CD1c-positive myeloid dendritic cell (primary cell): ENCODE results near the gene TASOR2.

Experiments
- DNase-seq: peaks from one replicate; pipeline ENCODE4 v3.0.0-alpha.2; 2016; ENCODE audit errors: extremely low spot score

TASOR2 gene

GRCh38 chr10:5684318-5684970 lies at the start of gene TASOR2:
TASOR2 (plus strand) TSS chr10:5684838; CDS start chr10:5720643, 35,805 bp downstream.
- peak; percentile 99 for DNase-seq

DNA sequence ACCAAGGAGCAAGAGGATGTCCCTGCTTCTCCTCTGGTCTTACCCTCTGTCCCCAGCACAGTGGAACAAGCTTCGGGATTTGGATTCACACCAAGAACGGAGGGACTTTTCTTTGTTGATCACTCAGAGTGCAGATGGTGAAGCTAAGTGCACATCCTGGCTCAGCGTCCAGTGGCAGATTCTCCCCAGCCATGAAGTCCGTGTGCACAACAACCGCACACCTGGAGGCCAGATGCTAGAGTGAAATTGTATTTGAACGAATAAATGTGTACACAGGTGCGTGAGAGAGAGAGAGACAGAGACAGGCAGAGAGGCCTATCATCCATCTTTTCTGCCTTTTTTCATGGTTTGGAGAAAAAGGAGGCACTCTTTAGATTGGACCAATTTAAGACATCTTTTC lies 49.7 kb upstream of the TASOR2 start:
- no peak for DNase-seq

- no peak for DNase-seq
Observed at GRCh38 chr10:5638494-5638893, 46.1 kb upstream of the TASOR2 start.

DNA sequence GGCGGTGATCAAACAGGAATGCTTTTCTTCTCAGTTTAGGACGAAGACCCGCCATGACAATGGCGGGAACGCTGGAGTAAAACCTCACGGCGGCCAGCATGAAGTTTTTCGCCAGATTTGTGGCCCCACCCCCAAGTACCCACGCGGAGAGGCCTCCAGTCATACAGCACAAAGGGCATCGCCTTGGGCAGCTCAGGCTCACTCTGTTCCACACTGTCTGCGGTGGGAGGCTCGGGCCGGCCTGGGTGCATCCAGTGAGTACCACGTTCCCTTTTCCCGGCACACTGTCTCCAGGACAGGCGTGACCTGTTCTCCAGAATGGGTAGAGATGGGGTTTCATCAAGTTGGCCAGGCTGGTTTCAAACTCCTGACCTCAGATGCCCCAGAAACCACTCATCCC lies 45.6 kb upstream of the TASOR2 start:
- no peak for DNase-seq

- DNase-seq, result no peak
Observed at GRCh38 chr10:5640036-5640435, 44.6 kb upstream of the TASOR2 start.

- no peak for DNase-seq
Observed at GRCh38 chr10:5640501-5640900, 44.1 kb upstream of the TASOR2 start.

- DNase-seq, result no peak
Observed at GRCh38 chr10:5641501-5641900, 43.1 kb upstream of the TASOR2 start.

DNA sequence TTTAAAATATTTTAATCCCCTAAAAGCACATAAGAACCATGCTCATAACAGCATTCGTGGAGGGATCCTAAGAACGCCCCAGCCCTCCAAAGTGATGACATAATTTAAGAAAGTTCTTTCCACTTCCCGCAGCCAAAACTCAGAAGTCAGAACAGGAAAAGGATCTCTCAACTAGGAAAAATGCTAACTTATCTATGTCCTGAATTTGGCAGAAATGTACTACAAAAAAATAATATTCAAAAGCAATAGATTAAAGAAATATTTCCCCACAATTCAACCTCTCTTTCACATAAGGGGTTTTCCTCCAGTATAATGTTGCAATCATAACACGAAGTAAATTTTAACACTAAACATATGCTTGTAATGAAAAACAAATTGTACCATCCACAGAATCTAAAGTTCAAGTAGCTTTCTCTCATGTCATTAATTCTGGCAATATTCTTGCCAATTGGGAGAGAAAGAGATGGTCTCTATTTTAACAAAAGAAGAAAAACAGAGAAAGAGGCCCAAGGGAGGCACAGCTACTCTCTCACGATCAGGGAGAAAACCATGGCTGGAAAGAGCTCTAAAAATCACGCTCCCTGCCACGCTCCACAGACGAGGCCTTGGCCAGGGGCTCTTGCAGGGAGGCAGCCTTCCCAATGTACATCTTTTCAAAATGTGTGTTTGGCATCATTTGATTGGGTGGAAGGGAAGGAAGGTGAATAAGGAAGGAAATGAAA lies 41.1 kb upstream of the TASOR2 start:
- DNase-seq, result no peak

GRCh38 chr10:5644930-5645329 lies 39.7 kb upstream of the TASOR2 start:
- no peak for DNase-seq

- DNase-seq, result no peak
Observed at GRCh38 chr10:5645375-5645774, 39.3 kb upstream of the TASOR2 start.

DNA sequence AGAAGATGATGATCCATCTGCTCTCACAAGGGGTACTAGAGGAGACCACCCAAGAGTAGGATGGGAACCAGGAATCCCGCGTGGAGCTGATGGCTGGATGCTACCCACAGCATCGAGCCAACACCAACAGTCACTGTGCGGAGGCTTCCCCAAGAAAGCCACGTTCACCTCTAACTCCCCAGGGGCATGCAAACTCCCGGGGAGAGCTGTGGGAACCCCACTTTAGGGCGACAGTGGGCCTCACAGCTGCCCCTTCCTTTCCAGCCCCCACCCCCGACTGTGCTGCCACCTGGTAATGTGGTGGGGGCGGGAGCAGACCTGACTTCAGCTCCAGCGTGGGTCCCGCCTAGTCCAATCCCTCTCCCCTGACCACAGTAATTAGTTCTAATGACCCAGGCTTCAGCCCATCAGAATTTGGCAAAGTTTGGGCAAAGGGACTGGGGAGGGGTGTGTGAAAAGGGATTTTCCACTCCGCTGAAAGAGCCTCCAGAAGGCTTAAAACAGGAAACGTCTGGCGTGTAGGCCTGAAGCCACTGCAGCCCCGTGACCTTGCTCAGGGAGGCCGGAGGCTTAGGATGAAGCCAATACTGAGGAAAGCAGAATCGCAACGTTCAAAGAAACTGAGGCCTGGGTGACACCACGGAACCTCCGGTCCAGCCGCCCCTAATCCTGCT lies 38.6 kb upstream of the TASOR2 start:
- no peak for DNase-seq

DNA sequence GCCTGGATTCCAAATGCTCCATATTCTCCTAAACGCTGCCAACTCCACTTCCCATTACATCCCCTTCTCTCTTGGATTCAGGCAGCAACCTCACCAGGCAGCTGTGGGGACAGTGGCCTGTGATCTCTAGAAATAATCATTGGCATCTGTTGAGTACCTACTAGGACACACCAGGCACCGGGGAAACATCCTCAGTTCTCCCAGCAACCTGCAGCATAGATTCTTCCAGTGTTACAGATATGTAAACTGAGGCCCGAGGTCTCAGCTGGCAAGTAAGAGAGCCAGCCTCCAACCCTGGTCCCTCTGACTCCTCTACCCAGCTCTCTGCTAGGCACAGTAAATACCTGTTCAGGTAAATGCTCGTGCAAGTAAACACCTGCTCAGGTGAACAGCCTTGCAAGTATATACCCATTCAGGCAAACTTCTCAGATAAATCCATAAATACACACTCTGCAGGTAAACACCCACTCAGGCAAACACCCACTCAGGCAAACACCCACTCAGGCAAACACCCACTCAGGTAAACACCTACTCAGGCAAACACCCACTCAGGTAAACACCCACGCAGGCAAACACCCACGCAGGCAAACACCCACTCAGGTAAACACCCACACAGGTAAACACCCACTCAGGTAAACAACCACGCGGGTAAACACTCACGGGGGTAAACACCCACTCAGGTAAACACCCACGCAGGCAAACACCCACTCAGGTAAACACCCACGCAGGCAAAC lies 37.0 kb upstream of the TASOR2 start:
- no peak for DNase-seq

DNA sequence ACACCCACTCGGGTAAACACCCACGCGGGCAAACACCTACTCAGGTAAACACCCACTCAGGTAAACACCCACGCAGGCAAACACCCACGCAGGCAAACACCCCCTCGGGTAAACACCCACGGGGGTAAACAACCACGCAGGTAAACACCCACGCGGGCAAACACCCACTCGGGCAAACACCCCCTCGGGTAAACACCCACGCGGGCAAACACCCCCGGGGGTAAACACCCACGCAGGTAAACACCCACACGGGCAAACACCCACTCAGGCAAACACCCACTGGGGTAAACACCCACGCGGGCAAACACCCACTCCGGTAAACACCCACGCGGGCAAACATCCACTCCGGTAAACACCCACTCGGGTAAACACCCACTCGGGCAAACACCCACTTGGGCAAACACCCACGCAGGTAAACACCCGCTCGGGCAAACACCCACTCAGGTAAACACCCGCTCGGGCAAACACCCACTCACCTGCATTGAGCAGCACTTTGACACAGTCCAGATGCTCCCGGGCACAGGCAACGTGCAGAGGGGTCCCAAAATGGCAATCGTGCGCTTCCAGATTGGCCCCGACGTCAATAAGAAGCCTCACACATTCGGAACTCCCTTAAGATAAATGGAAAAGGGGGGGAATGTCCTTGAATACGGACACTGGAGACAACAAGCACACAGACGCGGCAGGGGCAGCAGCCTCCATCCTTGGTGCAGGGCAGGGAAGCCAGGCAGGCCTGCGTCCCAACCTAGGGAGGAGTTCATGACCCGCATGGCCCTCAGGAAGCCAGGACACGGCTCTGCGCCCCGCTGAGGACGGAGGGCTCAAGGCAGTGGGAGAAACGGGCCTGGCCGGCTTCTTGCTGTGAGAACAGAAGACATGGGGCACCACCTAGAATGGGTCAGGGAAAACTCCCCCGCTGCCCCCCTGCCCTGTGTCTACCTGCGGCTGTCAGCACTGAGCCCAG lies 35.9 kb upstream of the TASOR2 start:
- DNase-seq, result no peak

DNA sequence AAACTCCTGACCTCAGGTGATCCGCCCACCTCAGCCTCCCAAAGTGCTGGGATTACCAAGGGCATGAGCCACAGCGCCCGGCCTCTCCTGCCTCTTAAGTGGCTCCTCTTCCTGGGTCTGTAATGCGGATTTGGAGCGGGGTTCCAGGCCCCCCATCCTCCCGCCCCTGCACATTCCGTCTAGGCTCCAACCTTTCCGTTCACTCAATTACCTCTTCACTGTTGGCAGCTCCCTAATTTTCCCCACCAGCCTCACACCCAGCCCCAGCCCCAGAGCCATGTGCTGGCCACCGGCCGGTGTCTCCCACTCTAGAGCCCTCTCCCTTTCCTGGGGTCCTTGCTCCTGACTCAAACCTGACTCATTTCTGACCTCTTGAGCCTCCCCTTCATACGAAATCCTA lies 34.9 kb upstream of the TASOR2 start:
- DNase-seq, result no peak

DNA sequence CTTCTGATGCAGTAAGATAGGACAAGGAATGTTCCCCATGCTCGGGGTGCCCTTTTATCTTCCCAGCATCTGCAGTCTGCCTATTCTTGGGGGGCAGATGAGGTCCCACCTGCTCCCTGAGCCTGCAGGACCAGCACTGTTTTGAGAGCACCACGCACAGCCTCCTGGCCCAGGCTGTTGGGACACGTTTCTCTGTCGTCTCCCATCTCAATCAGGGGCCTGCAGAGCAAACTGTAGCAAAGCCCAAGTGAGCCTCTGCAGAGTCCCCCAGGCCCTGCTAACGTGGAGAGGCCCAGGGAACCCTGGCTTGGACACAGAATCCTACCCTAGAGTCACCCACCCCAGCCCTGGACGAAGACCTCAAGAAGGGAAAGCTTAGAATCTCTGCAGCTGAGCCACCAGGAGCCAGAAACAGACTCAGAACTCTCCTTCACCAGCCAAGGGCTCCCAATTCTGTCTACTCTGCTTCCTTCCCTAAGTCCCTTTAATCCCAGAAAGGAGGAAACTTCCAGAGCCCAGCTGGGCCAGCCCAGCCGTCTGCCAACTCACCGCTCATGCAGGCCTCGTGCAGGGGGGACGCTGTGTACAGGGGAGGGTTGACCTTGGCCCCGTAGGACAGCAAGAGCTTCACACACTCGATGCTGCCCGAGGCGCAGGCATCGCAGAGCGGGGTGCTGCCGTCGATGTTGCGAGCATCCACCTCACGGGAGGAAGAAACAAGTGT lies 33.8 kb upstream of the TASOR2 start:
- no peak for DNase-seq

DNA sequence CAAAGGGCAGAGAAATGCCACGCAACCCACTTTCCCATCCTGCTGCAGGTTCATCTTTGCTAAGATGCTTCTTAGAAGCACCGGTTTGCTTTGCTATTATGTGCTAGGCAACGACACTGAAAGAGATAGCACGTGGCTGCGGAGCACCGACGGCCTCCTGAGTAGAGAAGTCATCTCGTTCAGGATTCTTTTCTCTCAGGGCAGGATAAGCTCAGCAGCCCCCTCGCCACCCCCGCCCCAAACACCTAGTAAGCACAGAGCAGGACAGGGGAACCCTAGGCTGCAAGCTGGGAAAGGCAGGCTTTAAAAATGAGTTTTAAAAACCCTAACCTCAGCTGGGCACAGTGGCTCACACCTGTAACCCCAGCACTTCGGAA lies 33.3 kb upstream of the TASOR2 start:
- no peak for DNase-seq

GRCh38 chr10:5652746-5653145 lies 31.9 kb upstream of the TASOR2 start:
- no peak for DNase-seq

GRCh38 chr10:5654218-5654755 lies 30.4 kb upstream of the TASOR2 start:
- DNase-seq, result no peak

DNA sequence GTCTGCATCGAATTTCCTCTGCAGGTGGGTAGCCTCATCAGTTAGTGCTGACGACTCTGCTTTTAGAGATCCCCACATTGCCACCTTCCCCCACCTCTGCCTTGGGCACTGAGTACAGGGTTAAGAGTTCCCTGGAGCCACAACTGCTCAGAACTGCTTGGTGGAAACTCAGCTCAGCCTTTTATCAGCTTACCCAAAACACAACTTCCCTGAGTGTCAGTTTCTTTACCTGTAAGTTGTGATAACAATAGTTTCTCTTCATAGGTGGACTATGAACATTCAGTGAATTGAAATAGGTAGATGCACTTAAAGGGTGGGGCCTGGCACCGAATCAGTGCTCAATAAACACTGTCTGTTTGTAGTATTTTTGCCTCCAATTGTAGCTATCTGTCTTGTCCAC lies 29.5 kb upstream of the TASOR2 start:
- no peak for DNase-seq
